Fibroblast of pulmonary artery (primary cell): ENCODE data around the gene SDCCAG8.
"Not testable (repeated sequence)": the region's sequence is repeated elsewhere in the genome, so short reads cannot be mapped to it uniquely, and the experiment has no call there.

Experiments
- DNase-seq: peaks from one replicate; pipeline ENCODE4 v3.0.0-alpha.2; 2010; ENCODE audit warnings: low read depth
- H3K4me3 ChIP-seq: replicated peaks from 2 replicates; pipeline ENCODE4 v1.5.1; 2011; ENCODE audit warnings: low read depth, mild to moderate bottlenecking, control low read depth, low read length, moderate library complexity
- CTCF ChIP-seq: IDR thresholded peaks from 2 replicates; pipeline ENCODE4 v1.5.1; 2011; ENCODE audit warnings: mild to moderate bottlenecking, control low read depth, low read length, inconsistent platforms; ENCODE audit errors: missing control alignments

Gene SDCCAG8

GRCh38 chr1:243255791-243256512 lies at the start of gene SDCCAG8:
SDCCAG8 (plus strand) TSS chr1:243256041; CDS start chr1:243256174, 133 bp downstream.
- H3K4me3 ChIP-seq, result peak within 1 kb of the TSS; percentile 87
- DNase-seq, result peak; percentile 100
- TF ChIP-seq CTCF, result no peak

- not testable (repeated sequence) for H3K4me3 ChIP-seq
- peak; percentile 59 for DNase-seq
Measured at GRCh38 chr1:243211984-243212383, 43.9 kb upstream of the SDCCAG8 start.

GRCh38 chr1:243213045-243213787 lies 42.6 kb upstream of the SDCCAG8 start:
- H3K4me3 ChIP-seq, result no peak overlapping the region
- no peak for TF ChIP-seq CTCF
- DNase-seq, result peak; percentile 81

GRCh38 chr1:243215276-243215875 lies 40.5 kb upstream of the SDCCAG8 start:
- not testable (repeated sequence) for DNase-seq

GRCh38 chr1:243216741-243217140 lies 39.1 kb upstream of the SDCCAG8 start:
- no peak for TF ChIP-seq CTCF
- DNase-seq, result no peak
- H3K4me3 ChIP-seq, result no peak overlapping the region

More at GRCh38 chr1:243215276-243215875, 40.5 kb upstream of the SDCCAG8 start:
- not testable (repeated sequence) for H3K4me3 ChIP-seq

- no peak for TF ChIP-seq CTCF
- no peak overlapping the region for H3K4me3 ChIP-seq
Measured at GRCh38 chr1:243217349-243217748, 38.5 kb upstream of the SDCCAG8 start.

GRCh38 chr1:243218059-243218458 lies 37.8 kb upstream of the SDCCAG8 start:
- H3K4me3 ChIP-seq, result no peak overlapping the region
- DNase-seq, result no peak
- no peak for TF ChIP-seq CTCF

More at GRCh38 chr1:243217349-243217748, 38.5 kb upstream of the SDCCAG8 start:
- no peak for DNase-seq
